ENCODE measurements around the gene USF2.
"Not testable (repeated sequence)": the region's sequence is repeated elsewhere in the genome, so short reads cannot be mapped to it uniquely, and the experiment has no call there.

The USF2 gene

DNA sequence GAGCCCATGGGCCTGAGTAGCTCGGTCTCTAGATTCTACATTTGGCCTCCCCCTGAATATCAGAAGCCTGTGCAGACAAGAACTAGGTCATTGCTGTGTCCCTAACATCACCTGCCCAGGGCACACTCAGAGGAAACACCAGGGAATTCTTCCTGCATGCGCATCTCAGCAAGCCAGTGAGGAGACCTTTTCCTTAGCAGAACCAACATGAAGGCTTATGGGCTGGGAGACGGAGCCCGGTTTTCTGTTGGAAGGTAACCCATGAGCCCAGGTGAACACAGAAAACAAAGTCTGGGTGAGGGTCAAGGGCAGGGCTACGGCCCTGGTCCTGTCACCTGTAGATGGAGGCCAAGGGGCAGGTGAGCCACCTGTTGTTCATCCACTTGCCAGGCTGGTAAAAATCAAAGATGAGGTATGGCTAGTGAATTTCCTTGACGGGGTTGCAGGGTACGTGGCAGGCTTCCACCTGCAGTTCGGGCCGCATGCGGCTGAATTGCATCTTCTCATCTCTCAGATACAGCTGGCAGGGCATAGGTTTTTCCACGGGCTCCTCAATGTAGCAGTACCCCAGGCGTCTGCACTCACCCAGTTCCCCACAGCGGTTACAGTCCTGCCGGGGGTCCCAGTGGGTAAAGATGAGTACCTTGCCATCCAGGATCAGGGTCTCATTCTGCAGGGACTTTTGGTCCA lies 36.7 kb upstream of the USF2 start:
- DNase-seq (ENCODE audit: low read depth): no peak
- no peak overlapping the region for H3K4me3 ChIP-seq (ENCODE audit: control insufficient read depth, low read depth, low read length)
- TF ChIP-seq CTCF (IDR thresholded peaks at IDR 0.05; ENCODE audit: control insufficient read depth, insufficient read depth, low read depth, low read length, missing control alignments): no peak

DNA sequence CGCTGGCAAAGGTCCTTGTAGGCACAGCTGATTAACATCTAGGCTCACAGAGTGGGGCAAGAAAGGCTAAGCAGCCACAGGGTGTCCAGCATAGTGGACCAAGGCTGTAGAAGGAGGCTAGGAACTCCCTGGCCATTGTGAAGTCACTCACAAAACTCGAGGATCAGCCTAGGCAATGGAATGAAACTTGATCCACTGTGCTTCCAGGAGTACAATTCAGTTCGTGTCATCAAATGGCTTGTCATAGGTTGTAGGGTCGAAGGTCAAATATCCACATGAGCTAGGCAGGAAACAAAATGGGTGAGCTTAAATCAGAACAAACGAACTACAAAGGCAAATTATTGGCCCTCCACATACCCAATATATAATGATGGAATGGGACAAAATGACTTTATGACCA lies 35.9 kb upstream of the USF2 start:
- DNase-seq (ENCODE audit: low read depth): no peak
- no peak overlapping the region for H3K4me3 ChIP-seq (ENCODE audit: control insufficient read depth, low read depth, low read length)
- TF ChIP-seq CTCF (IDR thresholded peaks at IDR 0.05; ENCODE audit: control insufficient read depth, insufficient read depth, low read depth, low read length, missing control alignments): no peak

DNA sequence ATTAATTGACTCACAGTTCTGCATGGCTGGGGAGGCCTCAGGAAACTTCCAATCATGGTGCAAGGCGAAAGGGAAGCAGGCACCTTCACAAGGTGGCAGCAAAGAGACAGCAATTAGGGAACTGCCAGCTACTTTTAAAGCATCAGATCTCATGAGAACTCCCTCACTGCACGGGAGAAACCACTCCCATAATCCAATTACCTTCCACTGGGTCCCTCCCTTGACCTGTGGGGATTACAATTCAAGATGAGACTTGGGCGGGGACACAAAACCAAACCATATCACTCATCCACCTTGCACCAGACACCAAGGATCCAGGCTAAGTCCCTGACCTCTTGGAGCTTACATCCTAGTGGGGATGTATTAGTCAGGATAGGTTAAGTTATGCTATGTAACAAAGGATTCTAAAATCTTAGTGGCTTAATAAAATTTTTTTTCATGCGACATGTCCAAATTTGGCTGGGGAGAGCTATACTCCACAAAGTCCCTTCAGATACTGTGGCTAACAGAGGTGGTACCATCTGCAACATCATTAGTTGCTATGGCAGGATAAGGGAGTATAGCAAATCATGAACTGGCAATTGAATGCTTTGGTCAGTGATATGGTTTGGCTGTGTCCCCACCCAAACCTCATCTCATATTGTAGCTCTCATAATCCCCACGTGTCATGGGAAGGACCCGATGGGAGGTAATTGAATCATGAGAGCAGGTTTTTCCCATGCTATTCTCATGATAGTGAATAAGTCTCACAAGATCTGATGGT lies 31.9 kb upstream of the USF2 start:
- peak; percentile 4 for TF ChIP-seq CTCF (IDR thresholded peaks at IDR 0.05; ENCODE audit: control insufficient read depth, insufficient read depth, low read depth, low read length, missing control alignments)
- no peak for DNase-seq (ENCODE audit: low read depth)
- no peak overlapping the region for H3K4me3 ChIP-seq (ENCODE audit: control insufficient read depth, low read depth, low read length)

DNA sequence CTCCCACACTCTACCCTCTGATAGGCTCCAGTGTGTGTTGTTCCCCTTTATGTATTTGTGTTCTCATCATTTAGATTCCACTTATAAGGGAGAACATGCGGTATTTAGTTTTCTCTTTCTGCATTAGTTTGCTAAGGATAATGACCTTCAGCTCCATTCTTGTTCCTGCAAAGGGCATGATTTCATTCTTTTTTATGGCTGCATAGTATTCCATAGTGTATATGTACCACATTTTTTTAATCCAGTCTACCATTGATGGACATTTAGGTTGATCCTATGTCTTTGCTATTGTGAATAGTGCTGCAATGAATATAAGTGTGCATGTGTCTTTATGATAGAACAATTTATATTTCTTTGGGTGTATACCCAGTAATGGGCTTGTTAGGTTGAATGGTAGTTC lies 29.2 kb upstream of the USF2 start:
- not testable (repeated sequence) for H3K4me3 ChIP-seq (ENCODE audit: control insufficient read depth, low read depth, low read length); DNase-seq (ENCODE audit: low read depth)

DNA sequence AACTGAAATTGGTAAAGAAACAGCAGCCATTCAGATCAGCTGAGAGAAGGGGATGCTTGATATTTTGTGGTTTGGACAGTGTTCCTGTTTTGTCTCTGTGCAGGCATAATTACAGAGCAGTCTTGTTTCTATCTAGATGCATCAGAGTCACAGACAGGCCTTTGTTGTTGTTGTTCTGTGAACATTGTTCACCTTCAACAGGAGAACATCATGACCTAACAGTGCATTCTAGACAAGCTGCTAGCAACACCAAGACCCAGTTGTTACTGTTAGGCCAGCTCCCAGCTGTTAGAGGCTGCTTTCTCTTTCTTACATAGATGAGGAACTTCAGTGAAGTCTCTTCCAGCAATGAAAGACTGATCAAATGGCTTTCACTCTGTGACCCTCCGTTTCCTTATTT lies 28.4 kb upstream of the USF2 start:
- TF ChIP-seq CTCF (IDR thresholded peaks at IDR 0.05; ENCODE audit: control insufficient read depth, insufficient read depth, low read depth, low read length, missing control alignments): no peak
- no peak for DNase-seq (ENCODE audit: low read depth)
- no peak overlapping the region for H3K4me3 ChIP-seq (ENCODE audit: control insufficient read depth, low read depth, low read length)

- TF ChIP-seq CTCF (IDR thresholded peaks at IDR 0.05; ENCODE audit: control insufficient read depth, insufficient read depth, low read depth, low read length, missing control alignments): no peak
- no peak overlapping the region for H3K4me3 ChIP-seq (ENCODE audit: control insufficient read depth, low read depth, low read length)
- no peak for DNase-seq (ENCODE audit: low read depth)
These were observed 27.3 kb upstream of the USF2 start for GRCh38 chr19:35241417-35241816.

DNA sequence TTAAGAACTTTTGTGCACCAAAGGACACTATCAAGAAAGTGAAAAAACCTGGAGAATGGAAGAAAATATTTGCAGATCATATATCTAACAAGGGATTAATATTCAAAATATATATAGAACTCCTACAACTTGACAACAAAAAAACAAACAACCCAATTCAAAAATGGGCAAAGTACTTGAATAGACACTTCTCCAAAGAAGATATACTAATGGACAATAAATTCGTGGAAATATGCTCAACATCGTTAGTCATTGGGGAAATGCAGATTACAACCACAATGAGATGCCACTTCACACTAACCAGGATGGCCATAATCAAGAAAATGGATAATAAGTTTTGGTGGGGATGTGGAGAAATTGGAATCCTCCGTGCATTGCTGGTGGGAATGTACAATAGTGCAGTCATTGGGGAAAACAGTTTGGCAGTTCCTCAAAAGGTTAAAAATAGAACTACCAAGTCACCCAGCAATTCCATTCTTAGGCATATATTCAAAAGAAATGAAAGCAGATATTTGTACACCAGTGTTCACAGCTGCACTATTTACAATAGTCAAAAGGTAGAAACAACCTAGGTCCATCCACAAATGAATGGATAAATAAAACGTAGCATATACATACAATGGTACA lies 22.2 kb upstream of the USF2 start:
- H3K4me3 ChIP-seq (ENCODE audit: control insufficient read depth, low read depth, low read length): no peak overlapping the region
- no peak for DNase-seq (ENCODE audit: low read depth)
- no peak for TF ChIP-seq CTCF (IDR thresholded peaks at IDR 0.05; ENCODE audit: control insufficient read depth, insufficient read depth, low read depth, low read length, missing control alignments)
